OCI-LY7 (cell line): ENCODE measurements around the gene ERGIC1. TPM values are rescaled to one million over a fixed set of nuclear protein-coding genes. Genes with fewer than 3 reads are reported as not detected.

Source experiments
- BruUV-seq: library from RNA; stranded (reverse); fragments of 400-500 nt; replicated peaks from 2 replicates; lab custom pipeline; 2021; lab: Mats Ljungman, UMichigan
- CTCF ChIA-PET: fragments of 300-600 bp; sonication (Branson Sonifier 250); formaldehyde crosslinking; loops from one replicate; lab custom pipeline; 2022; ENCODE audit warnings: antibody characterized with exemption; ENCODE audit not compliant: unreplicated experiment; lab: Charles Lee
- POLR2A ChIA-PET: fragments of 300-600 bp; sonication (Branson Sonifier 250); formaldehyde crosslinking; loops from one replicate; lab custom pipeline; 2022; ENCODE audit warnings: antibody characterized with exemption; lab: Charles Lee
- DNase-seq: peaks from one replicate; pipeline ENCODE4 v3.0.0-alpha.2; 2015; ENCODE audit warnings: low spot score
- H2AFZ ChIP-seq: fragments of 200-600 bp; sonication (generic), shearing (Covaris generic); 2 replicates; pipeline ENCODE4 v1.6.1; 2014; ENCODE audit warnings: mild to moderate bottlenecking, antibody characterized with exemption, low read length, moderate library complexity
- H3K27ac ChIP-seq: fragments of 200-600 bp; sonication (generic); 2 replicates; pipeline ENCODE4 v1.5.1; 2014; ENCODE audit warnings: mixed run types, low read depth, mild to moderate bottlenecking, moderate library complexity, low read length, inconsistent platforms; ENCODE audit not compliant: poor library complexity, severe bottlenecking
- H3K36me3 ChIP-seq: fragments of 200-600 bp; sonication (generic); 2 replicates; pipeline ENCODE4 v1.6.1; 2014; ENCODE audit warnings: mild to moderate bottlenecking, antibody characterized with exemption, low read length, moderate library complexity, mixed read lengths; ENCODE audit not compliant: insufficient read depth
- H3K4me1 ChIP-seq: fragments of 200-600 bp; sonication (generic); 2 replicates; pipeline ENCODE4 v1.5.1; 2014; ENCODE audit warnings: mild to moderate bottlenecking, low read length; ENCODE audit not compliant: insufficient read depth, poor library complexity, severe bottlenecking
- H3K4me2 ChIP-seq: fragments of 200-600 bp; sonication (generic); 2 replicates; pipeline ENCODE4 v1.6.1; 2014; ENCODE audit warnings: mild to moderate bottlenecking, low read length
- H3K4me3 ChIP-seq: fragments of 200-600 bp; sonication (generic); 2 replicates; pipeline ENCODE4 v1.5.1; 2014; ENCODE audit warnings: mild to moderate bottlenecking, low read depth, low read length; ENCODE audit not compliant: poor library complexity, severe bottlenecking
- H3K79me2 ChIP-seq: fragments of 200-600 bp; sonication (generic); 2 replicates; pipeline ENCODE4 v1.6.1; 2016; ENCODE audit warnings: low read depth, mild to moderate bottlenecking, low read length, moderate library complexity, mixed read lengths; ENCODE audit not compliant: insufficient read depth
- H3K9me2 ChIP-seq: fragments of 200-600 bp; sonication (generic); 2 replicates; pipeline ENCODE4 v1.6.1; 2016; ENCODE audit warnings: mild to moderate bottlenecking, low read length, mixed read lengths; ENCODE audit not compliant: insufficient read depth
- H3K9me3 ChIP-seq: fragments of 200-600 bp; sonication (generic); 2 replicates; pipeline ENCODE4 v1.6.1; 2014; ENCODE audit warnings: mild to moderate bottlenecking, mixed run types, low read length, mixed read lengths
- H4K20me1 ChIP-seq: fragments of 200-600 bp; sonication (generic); 2 replicates; pipeline ENCODE4 v1.6.1; 2014; ENCODE audit warnings: mild to moderate bottlenecking, antibody characterized with exemption, low read length, moderate library complexity, mixed read lengths; ENCODE audit not compliant: insufficient read depth
- CTCF ChIP-seq: fragments of 200-600 bp; sonication (generic); conservative IDR thresholded peaks from 2 replicates; pipeline ENCODE4 v1.5.1; 2014; ENCODE audit warnings: mild to moderate bottlenecking, antibody characterized with exemption, low read length, moderate library complexity, mixed read lengths
- EZH2phosphoT487 ChIP-seq: fragments of 200-600 bp; sonication (generic); IDR thresholded peaks from 2 replicates; pipeline ENCODE4 v1.6.1; 2018; ENCODE audit warnings: low read depth, borderline replicate concordance, mild to moderate bottlenecking, mixed run types, antibody characterized with exemption, low read length, moderate library complexity, mixed read lengths
- intact Hi-C: fragments of 100-400 bp; cut with micrococcal nuclease; formaldehyde crosslinking; loops from one replicate; pipeline ENCODE4 v1.10.0; 2022; ENCODE audit not compliant: unreplicated experiment
- total RNA-seq, 2 experiments: library from RNA; depleted of rRNA in 1 of 2; stranded (reverse); fragments of >200 nt in 1 of 2; shearing (Covaris generic) in 1 of 2; gene quantifications; 2 replicates each; pipeline ENCODE4 v1.2.3, GENCODE V29; 2014 to 2022

ERGIC1 gene
- total RNA-seq, 2 experiments from 2014 or later = 125 to 178 TPM

- no peak for DNase-seq
- H3K79me2 ChIP-seq = peaks cover 7% of the 10 kb centered on the region; the same call in 1 of the 2 replicates
- H4K20me1 ChIP-seq = peaks cover 8% of the 10 kb centered on the region
- no TSS peak for BruUV-seq
- peaks cover 13% of the 10 kb centered on the region for H3K36me3 ChIP-seq
- peaks cover 6% of the 10 kb centered on the region for H3K4me1 ChIP-seq
- no peak overlapping the region for H3K4me3 ChIP-seq
- no peaks in the 10 kb centered on the region for H3K9me2 ChIP-seq
- H3K27ac ChIP-seq = no peak overlapping the region
- H3K4me2 ChIP-seq = no peak overlapping the region
- ChIA-PET POLR2A (no interaction called here), CTCF (interaction anchor here (0.6 kb wide), 1 partner anchor 105 kb away, joined by 3 read pairs; the partner anchor contains the start of gene ATP6V0E1)
- H3K9me3 ChIP-seq = no peaks in the 10 kb centered on the region
- H2AFZ ChIP-seq = no peak overlapping the region
- intact Hi-C loops = no loop called here
- no peak for TF ChIP-seq CTCF
- TF ChIP-seq EZH2phosphoT487 = no peak
Observed at GRCh38 chr5:172878933-172879752, 45.1 kb downstream of the ERGIC1 start.

GRCh38 chr5:172881691-172882370 lies 47.8 kb downstream of the ERGIC1 start:
- TF ChIP-seq CTCF = no peak
- no peak for TF ChIP-seq EZH2phosphoT487
- POLR2A ChIA-PET = interaction anchor here (0.6 kb wide), 2 partner anchors 9 to 156 kb away, joined by 3 read pairs; no protein-coding TSS in a partner anchor
- no peak overlapping the region for H2AFZ ChIP-seq

More at GRCh38 chr5:172881691-172882370, 47.8 kb downstream of the ERGIC1 start:
- Histone ChIP-seq H3K4me1 (no peaks in the 10 kb centered on the region), H3K27ac (no peak overlapping the region), H3K36me3 (peaks cover 14% of the 10 kb centered on the region), H3K4me2 (no peak overlapping the region), H3K79me2 (peaks cover under 1% of the 10 kb centered on the region; the same call in 1 of the 2 replicates), H3K4me3 (no peak overlapping the region), H3K9me3 (no peaks in the 10 kb centered on the region), H4K20me1 (peaks cover 10% of the 10 kb centered on the region), H3K9me2 (no peaks in the 10 kb centered on the region)
- CTCF ChIA-PET = interaction anchor here (0.6 to 0.9 kb wide), 2 partner anchors 12 to 181 kb away, joined by 3 read pairs; no protein-coding TSS in a partner anchor
- intact Hi-C loops = no loop called here
- BruUV-seq = no TSS peak
- DNase-seq = no peak
